ENCODE data around the gene FZD10. TPM values are rescaled to one million over a fixed set of nuclear protein-coding genes. Genes with fewer than 3 reads are reported as not detected.

Gene FZD10
- total RNA-seq, 2 experiments from 2014 or later: not detected

- H3K27me3 Mint-ChIP-seq: no peaks in the 10 kb centered on the region
- ChIA-PET POLR2A (no interaction called here), CTCF (no interaction called here)
- Histone ChIP-seq H3K4me3 (ENCODE audit: low read length) (no peak overlapping the region), H3K36me3 (ENCODE audit: insufficient read depth, low read length) (no peaks in the 10 kb centered on the region), H3K4me1 (ENCODE audit: insufficient read depth, low read length) (no peaks in the 10 kb centered on the region), H3K9me3 (ENCODE audit: control insufficient read depth in 1 of 2, insufficient read depth in 1 of 2, low read length in 2 of 2) (peaks cover 0 to 37% of the 10 kb centered on the region in 2 experiments), H3K27ac (ENCODE audit: low read depth in 1 of 2, low read length in 2 of 2) (no peak overlapping the region), H3K27me3 (ENCODE audit: control insufficient read depth in 1 of 2, insufficient read depth in 2 of 2, low read length in 2 of 2) (no peaks in the 10 kb centered on the region)
- H3K36me3 Mint-ChIP-seq (ENCODE audit: low read depth): no peaks in the 10 kb centered on the region
- TF ChIP-seq, protein P1, sequence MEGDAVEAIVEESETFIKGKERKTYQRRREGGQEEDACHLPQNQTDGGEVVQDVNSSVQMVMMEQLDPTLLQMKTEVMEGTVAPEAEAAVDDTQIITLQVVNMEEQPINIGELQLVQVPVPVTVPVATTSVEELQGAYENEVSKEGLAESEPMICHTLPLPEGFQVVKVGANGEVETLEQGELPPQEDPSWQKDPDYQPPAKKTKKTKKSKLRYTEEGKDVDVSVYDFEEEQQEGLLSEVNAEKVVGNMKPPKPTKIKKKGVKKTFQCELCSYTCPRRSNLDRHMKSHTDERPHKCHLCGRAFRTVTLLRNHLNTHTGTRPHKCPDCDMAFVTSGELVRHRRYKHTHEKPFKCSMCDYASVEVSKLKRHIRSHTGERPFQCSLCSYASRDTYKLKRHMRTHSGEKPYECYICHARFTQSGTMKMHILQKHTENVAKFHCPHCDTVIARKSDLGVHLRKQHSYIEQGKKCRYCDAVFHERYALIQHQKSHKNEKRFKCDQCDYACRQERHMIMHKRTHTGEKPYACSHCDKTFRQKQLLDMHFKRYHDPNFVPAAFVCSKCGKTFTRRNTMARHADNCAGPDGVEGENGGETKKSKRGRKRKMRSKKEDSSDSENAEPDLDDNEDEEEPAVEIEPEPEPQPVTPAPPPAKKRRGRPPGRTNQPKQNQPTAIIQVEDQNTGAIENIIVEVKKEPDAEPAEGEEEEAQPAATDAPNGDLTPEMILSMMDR (IDR thresholded peaks at IDR 0.05): no peak
- intact Hi-C loops (cut with DNase I, micrococcal nuclease): no loop called here
- no peak for DNase-seq
- no peaks in the 10 kb centered on the region for H3K4me1 Mint-ChIP-seq (ENCODE audit: low read depth)
- no peak overlapping the region for H3K4me3 Mint-ChIP-seq
- H3K9me3 Mint-ChIP-seq: no peaks in the 10 kb centered on the region
- no peak for ATAC-seq (ENCODE audit: poor library complexity)
- no peak overlapping the region for H3K27ac Mint-ChIP-seq
These were observed 34.1 kb upstream of the FZD10 start for GRCh38 chr12:130127912-130128789.

DNA sequence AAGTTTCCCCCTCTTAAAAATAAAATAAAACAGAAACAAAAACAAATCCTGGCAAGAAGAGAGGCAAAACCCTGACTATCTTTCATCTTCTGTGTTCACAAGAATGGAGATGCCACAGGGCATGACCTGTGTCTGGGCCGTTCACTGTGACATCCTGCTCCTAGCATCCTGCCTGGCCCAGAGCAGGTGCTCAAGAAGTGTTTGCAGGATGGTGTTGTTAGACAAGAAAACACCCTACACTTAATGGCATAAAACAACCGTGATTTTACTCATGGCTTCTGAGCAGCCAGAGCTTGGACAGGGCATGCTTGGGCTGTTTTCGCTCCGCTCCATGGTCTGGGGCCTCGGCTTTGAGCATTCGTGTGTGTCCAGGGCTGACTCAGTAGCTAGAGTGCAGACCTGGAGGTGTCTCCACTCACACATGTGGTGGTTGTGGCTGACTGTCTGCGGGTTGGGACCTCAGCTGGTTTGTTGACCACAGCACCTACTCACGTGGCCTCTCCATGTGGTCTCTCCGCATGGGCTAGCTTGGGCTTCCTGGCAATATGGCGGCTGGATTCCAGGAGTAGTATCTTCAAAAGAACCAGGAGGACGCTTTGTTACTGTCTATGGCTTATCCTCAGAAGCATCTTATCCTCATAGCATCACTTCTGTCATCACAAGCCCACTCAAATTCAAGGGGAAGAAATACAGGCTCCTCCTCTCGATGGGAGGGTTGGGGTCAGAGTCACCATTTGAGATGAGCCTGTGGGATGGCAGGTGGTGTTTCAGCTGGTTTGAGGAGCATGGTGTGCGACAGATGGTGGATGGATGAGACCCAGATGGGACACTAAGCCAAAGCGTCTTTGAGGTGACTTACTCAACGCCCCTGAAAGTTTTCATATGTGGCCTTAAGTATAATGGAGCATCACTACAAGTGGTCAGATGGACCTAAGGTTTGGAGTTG lies 33.2 kb upstream of the FZD10 start:
- DNase-seq: no peak
- POLR2A ChIA-PET: no interaction called here
- no peaks in the 10 kb centered on the region for H3K9me3 Mint-ChIP-seq
- intact Hi-C loops (cut with DNase I, micrococcal nuclease): no loop called here
- no peaks in the 10 kb centered on the region for H3K36me3 Mint-ChIP-seq (ENCODE audit: low read depth)
- Histone ChIP-seq H3K36me3 (ENCODE audit: insufficient read depth, low read length) (no peaks in the 10 kb centered on the region), H3K27ac (ENCODE audit: low read depth in 1 of 2, low read length in 2 of 2) (no peak overlapping the region), H3K4me1 (ENCODE audit: insufficient read depth, low read length) (no peaks in the 10 kb centered on the region), H3K4me3 (ENCODE audit: low read length) (no peak overlapping the region), H3K9me3 (ENCODE audit: control insufficient read depth in 1 of 2, insufficient read depth in 1 of 2, low read length in 2 of 2) (peaks cover 0 to 43% of the 10 kb centered on the region in 2 experiments), H3K27me3 (ENCODE audit: control insufficient read depth in 1 of 2, insufficient read depth in 2 of 2, low read length in 2 of 2) (no peaks in the 10 kb centered on the region)
- no peak for ATAC-seq (ENCODE audit: poor library complexity)
- no peaks in the 10 kb centered on the region for H3K27me3 Mint-ChIP-seq
- CTCF ChIA-PET: no interaction called here
- H3K4me3 Mint-ChIP-seq: no peak overlapping the region
- TF ChIP-seq, protein P1 (IDR thresholded peaks at IDR 0.05): no peak
- H3K4me1 Mint-ChIP-seq (ENCODE audit: low read depth): peaks cover 5% of the 10 kb centered on the region
- H3K27ac Mint-ChIP-seq: no peak overlapping the region

GRCh38 chr12:130130346-130130745 lies 31.9 kb upstream of the FZD10 start:
- H3K27me3 Mint-ChIP-seq: no peaks in the 10 kb centered on the region
- DNase-seq: no peak
- CTCF ChIA-PET: no interaction called here
- ATAC-seq (ENCODE audit: poor library complexity): no peak
- H3K4me3 ChIP-seq (ENCODE audit: low read length): no peak overlapping the region
- POLR2A ChIA-PET: no interaction called here
- H3K27me3 ChIP-seq (ENCODE audit: control insufficient read depth in 1 of 2, insufficient read depth in 2 of 2, low read length in 2 of 2): no peaks in the 10 kb centered on the region
- H3K4me1 Mint-ChIP-seq (ENCODE audit: low read depth): peaks cover 5% of the 10 kb centered on the region
- intact Hi-C loops (cut with DNase I, micrococcal nuclease): no loop called here
- H3K9me3 ChIP-seq (ENCODE audit: control insufficient read depth in 1 of 2, insufficient read depth in 1 of 2, low read length in 2 of 2): peaks cover 0 to 47% of the 10 kb centered on the region in 2 experiments
- H3K36me3 Mint-ChIP-seq (ENCODE audit: low read depth): no peaks in the 10 kb centered on the region
- H3K9me3 Mint-ChIP-seq: no peaks in the 10 kb centered on the region
- H3K27ac ChIP-seq (ENCODE audit: low read depth in 1 of 2, low read length in 2 of 2): no peak overlapping the region
- H3K36me3 ChIP-seq (ENCODE audit: insufficient read depth, low read length): no peaks in the 10 kb centered on the region
- no peak overlapping the region for H3K4me3 Mint-ChIP-seq
- no peaks in the 10 kb centered on the region for H3K4me1 ChIP-seq (ENCODE audit: insufficient read depth, low read length)
- TF ChIP-seq, protein P1 (IDR thresholded peaks at IDR 0.05): no peak
- H3K27ac Mint-ChIP-seq: no peak overlapping the region

Data from CD4-positive, alpha-beta T cell (primary cell).